Smooth muscle cell (in vitro differentiated cells): ENCODE data around the gene ETS1. TPM values are rescaled to one million over a fixed set of nuclear protein-coding genes. Genes with fewer than 3 reads are reported as not detected.

Source experiments
- DNase-seq: peaks from one replicate; lab custom pipeline; 2025; ENCODE audit not compliant: unreplicated experiment; lab: John Stamatoyannopoulos, UW
- H2AFZ ChIP-seq: fragments of 200-600 bp; sonication (generic); 2 replicates; pipeline ENCODE4 v1.6.0; 2016; ENCODE audit warnings: antibody characterized with exemption, low read depth, mild to moderate bottlenecking
- H3F3A ChIP-seq: fragments of 200-600 bp; sonication (generic); 2 replicates; pipeline ENCODE4 v1.6.0; 2017; ENCODE audit warnings: antibody characterized with exemption, low read depth
- H3K27ac ChIP-seq: fragments of 200-600 bp; sonication (generic); 2 replicates; pipeline ENCODE4 v1.5.1; 2016; ENCODE audit warnings: low read depth, mild to moderate bottlenecking
- H3K27me3 ChIP-seq: fragments of 200-600 bp; sonication (generic); 2 replicates; pipeline ENCODE4 v1.6.1; 2016; ENCODE audit warnings: low read depth, mild to moderate bottlenecking
- H3K36me3 ChIP-seq: fragments of 200-600 bp; sonication (generic); 2 replicates; pipeline ENCODE4 v1.5.1; 2016; ENCODE audit warnings: low read depth
- H3K4me1 ChIP-seq: fragments of 200-600 bp; sonication (generic); 2 replicates; pipeline ENCODE4 v1.5.1; 2016; ENCODE audit warnings: low read depth
- H3K4me2 ChIP-seq: fragments of 200-600 bp; sonication (generic); 2 replicates; pipeline ENCODE4 v1.6.0; 2016; ENCODE audit warnings: mild to moderate bottlenecking
- H3K4me3 ChIP-seq: fragments of 200-600 bp; sonication (generic); 2 replicates; pipeline ENCODE4 v1.5.1; 2016; ENCODE audit warnings: mild to moderate bottlenecking
- H3K79me2 ChIP-seq: fragments of 200-600 bp; sonication (generic); 2 replicates; pipeline ENCODE4 v1.6.0; 2016; ENCODE audit warnings: low read depth, mild to moderate bottlenecking
- H3K9ac ChIP-seq: fragments of 200-600 bp; sonication (generic); 2 replicates; pipeline ENCODE4 v1.6.0; 2016; ENCODE audit warnings: low read depth
- H3K9me3 ChIP-seq: fragments of 200-600 bp; sonication (generic); replicated peaks from 2 replicates; pipeline ENCODE4 v1.5.1; 2016; ENCODE audit warnings: low read depth
- H4K20me1 ChIP-seq: fragments of 200-600 bp; sonication (generic); 2 replicates; pipeline ENCODE4 v1.6.0; 2016; ENCODE audit warnings: low read depth
- WGBS: methylation state at CpG from one replicate; pipeline ENCODE4 v1.1.7; 2016; ENCODE audit warnings: low lambda C conversion rate; 5-methylcytosine and 5-hydroxymethylcytosine counted together
- polyA plus RNA-seq: library from polyadenylated mRNA; unstranded; fragments of >200 nt; fragmentation: Nextera tagmentation; extraction: Ambion mirVana; gene quantifications from 2 replicates; pipeline ENCODE4 v1.2.1, GENCODE V29; 2016
- total RNA-seq: library from RNA; depleted of rRNA; stranded (reverse); fragments of >200 nt; gene quantifications from 2 replicates; pipeline ENCODE4 v1.2.3, GENCODE V29; 2014
- TF ChIP-seq, protein P1 (sequence below): fragments of 200-600 bp; sonication (generic); IDR thresholded peaks from 2 replicates; pipeline ENCODE4 v1.5.1; 2017; ENCODE audit warnings: borderline replicate concordance, mild to moderate bottlenecking, antibody characterized with exemption; ENCODE audit not compliant: insufficient read depth, poor library complexity, severe bottlenecking

Gene ETS1
- total and polyA plus RNA-seq, 2 experiments from 2014 or later = 4.1 to 22.8 TPM

DNA sequence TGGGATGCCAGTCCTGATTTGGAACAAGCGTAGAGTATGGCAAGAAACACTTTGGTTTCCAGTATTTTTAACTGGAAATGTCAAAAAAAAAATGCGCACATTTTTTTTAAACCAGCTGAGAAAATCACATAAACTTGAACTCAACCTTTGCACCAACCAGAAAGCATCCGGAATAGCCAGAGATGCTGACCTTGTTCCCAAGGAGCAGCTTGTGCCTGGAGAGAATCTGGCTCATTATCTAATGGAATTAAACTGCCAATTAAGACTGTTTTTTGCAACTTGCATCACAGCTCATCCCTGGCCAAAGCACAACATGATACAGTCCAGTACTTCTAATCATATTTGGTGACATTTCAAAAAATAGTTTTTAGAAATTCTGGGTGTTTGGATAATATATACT is 8.4 kb upstream of the ETS1 start:
- 90% methylated on average over 3 of the region's 3 CpGs for WGBS
- peak overlapping the region; percentile 22 for H3K4me2 ChIP-seq

DNA sequence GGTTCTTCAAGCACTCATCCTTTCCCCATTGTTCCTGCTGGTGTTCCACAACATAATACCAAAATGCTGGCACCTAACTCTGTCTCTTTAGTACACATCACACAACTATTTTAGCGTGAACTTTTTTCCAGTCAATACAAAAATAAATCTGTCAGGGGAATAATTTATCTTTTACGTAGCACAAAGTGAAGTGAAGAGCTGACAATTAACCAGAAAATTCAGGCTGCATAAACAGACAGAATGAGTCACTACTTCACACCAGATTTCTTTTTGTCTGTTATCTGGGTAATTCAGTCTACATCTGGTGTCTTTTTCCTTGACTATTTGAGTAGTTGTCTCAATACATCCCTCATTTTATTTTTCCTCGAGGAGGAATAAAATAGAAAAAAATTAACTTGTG is 7.9 kb upstream of the ETS1 start:
- TF ChIP-seq, protein P1, sequence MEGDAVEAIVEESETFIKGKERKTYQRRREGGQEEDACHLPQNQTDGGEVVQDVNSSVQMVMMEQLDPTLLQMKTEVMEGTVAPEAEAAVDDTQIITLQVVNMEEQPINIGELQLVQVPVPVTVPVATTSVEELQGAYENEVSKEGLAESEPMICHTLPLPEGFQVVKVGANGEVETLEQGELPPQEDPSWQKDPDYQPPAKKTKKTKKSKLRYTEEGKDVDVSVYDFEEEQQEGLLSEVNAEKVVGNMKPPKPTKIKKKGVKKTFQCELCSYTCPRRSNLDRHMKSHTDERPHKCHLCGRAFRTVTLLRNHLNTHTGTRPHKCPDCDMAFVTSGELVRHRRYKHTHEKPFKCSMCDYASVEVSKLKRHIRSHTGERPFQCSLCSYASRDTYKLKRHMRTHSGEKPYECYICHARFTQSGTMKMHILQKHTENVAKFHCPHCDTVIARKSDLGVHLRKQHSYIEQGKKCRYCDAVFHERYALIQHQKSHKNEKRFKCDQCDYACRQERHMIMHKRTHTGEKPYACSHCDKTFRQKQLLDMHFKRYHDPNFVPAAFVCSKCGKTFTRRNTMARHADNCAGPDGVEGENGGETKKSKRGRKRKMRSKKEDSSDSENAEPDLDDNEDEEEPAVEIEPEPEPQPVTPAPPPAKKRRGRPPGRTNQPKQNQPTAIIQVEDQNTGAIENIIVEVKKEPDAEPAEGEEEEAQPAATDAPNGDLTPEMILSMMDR = no peak
- H3K79me2 ChIP-seq = no peaks in the 10 kb centered on the region
- H4K20me1 ChIP-seq = no peaks in the 10 kb centered on the region
- DNase-seq = no peak
- peak overlapping the region; percentile 22 for H3K4me2 ChIP-seq
- H3K36me3 ChIP-seq = no peaks in the 10 kb centered on the region
- no peak overlapping the region for H3K9ac ChIP-seq
- no peak overlapping the region for H3K27ac ChIP-seq
- no peaks in the 10 kb centered on the region for H3K9me3 ChIP-seq
- peaks cover 29% of the 10 kb centered on the region for H3K4me1 ChIP-seq
- 4% methylated on average over 3 of the region's 3 CpGs for WGBS
- H2AFZ ChIP-seq = no peak overlapping the region
- H3F3A ChIP-seq = peaks cover 24% of the 10 kb centered on the region
- H3K27me3 ChIP-seq = no peaks in the 10 kb centered on the region
- no peak overlapping the region for H3K4me3 ChIP-seq

More for the DNA sequence above, 8.4 kb upstream of the ETS1 start:
- H3K27me3 ChIP-seq = no peaks in the 10 kb centered on the region
- peaks cover 29% of the 10 kb centered on the region for H3K4me1 ChIP-seq
- no peaks in the 10 kb centered on the region for H4K20me1 ChIP-seq
- no peak overlapping the region for H2AFZ ChIP-seq
- TF ChIP-seq, protein P1 = no peak
- H3K36me3 ChIP-seq = no peaks in the 10 kb centered on the region
- H3K27ac ChIP-seq = no peak overlapping the region
- no peak overlapping the region for H3K9ac ChIP-seq
- H3K79me2 ChIP-seq = no peaks in the 10 kb centered on the region
- no peak overlapping the region for H3K4me3 ChIP-seq
- H3K9me3 ChIP-seq = no peaks in the 10 kb centered on the region
- no peak for DNase-seq
- H3F3A ChIP-seq = peaks cover 24% of the 10 kb centered on the region

DNA sequence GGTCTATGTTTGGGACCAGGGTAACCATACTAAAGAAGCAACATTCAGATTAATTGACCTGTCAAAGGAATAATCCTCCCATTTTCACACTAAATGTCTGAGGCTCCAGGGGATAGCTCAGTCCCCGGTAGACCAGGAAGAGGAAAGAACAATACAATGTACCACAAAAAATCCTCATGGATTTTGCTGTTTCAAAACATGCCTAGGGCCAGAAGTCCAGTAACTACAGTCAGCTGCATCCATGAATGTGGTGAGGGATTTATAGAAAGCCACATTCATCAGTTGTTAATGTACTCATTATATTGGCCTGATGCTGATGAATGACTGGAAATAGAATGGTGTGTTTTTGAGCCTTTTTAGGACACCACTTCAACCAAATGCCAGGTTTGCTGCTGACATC is 6.9 kb upstream of the ETS1 start:
- H3K27me3 ChIP-seq = no peaks in the 10 kb centered on the region
- H3K36me3 ChIP-seq = no peaks in the 10 kb centered on the region
- no peak overlapping the region for H3K4me3 ChIP-seq
- TF ChIP-seq, protein P1 = no peak
- no peaks in the 10 kb centered on the region for H3K79me2 ChIP-seq
- no peaks in the 10 kb centered on the region for H3K9me3 ChIP-seq
- peaks cover 29% of the 10 kb centered on the region for H3K4me1 ChIP-seq
- H3K27ac ChIP-seq = no peak overlapping the region
- H3F3A ChIP-seq = peaks cover 24% of the 10 kb centered on the region
- peak overlapping the region; percentile 43 for H3K4me2 ChIP-seq
- H4K20me1 ChIP-seq = no peaks in the 10 kb centered on the region
- 40% methylated on average over 1 of the region's 1 CpG for WGBS
- H2AFZ ChIP-seq = no peak overlapping the region
- no peak overlapping the region for H3K9ac ChIP-seq
- DNase-seq = no peak

DNA sequence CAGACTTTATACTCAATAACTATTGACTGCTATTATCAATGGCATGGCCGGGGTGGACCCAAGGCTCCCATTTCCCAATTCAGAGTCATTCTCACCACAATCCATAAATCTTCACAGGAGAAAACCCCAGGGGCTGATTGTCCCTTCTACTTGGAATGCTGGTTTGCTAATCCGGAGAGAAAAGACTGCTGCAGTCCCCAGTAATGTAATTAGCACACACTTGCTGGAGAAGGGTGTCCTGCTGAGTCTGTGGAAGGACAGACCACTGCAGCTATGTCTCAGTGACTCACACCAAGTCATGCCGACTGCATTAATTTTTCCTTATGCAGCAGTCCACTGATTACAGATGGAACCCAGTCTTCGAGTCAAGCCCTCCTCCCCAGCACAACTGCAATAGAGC is 5.9 kb upstream of the ETS1 start:
- Histone ChIP-seq H4K20me1 (no peaks in the 10 kb centered on the region), H3K9me3 (no peaks in the 10 kb centered on the region), H3K4me3 (no peak overlapping the region), H3F3A (peaks cover 18% of the 10 kb centered on the region), H3K79me2 (no peaks in the 10 kb centered on the region), H3K36me3 (no peaks in the 10 kb centered on the region), H3K4me1 (peaks cover 29% of the 10 kb centered on the region), H3K9ac (no peak overlapping the region), H2AFZ (no peak overlapping the region), H3K27ac (peak overlapping the region; percentile 38), H3K4me2 (peak overlapping the region; percentile 43), H3K27me3 (no peaks in the 10 kb centered on the region)
- no peak for DNase-seq
- TF ChIP-seq, protein P1 = no peak
- 2% methylated on average over 4 of the region's 4 CpGs for WGBS
